ENCODE measurements around the gene FSTL4. TPM values are rescaled to one million over a fixed set of nuclear protein-coding genes. Genes with fewer than 3 reads are reported as not detected.

The FSTL4 gene
- total RNA-seq, 2 donors from 2014 or later = not detected

- H3K36me3 ChIP-seq = no peaks in the 10 kb centered on the region
- no peak for DNase-seq (ENCODE audit: low spot score)
- no peaks in the 10 kb centered on the region for H3K27me3 ChIP-seq
- H3K4me1 ChIP-seq = no peaks in the 10 kb centered on the region
- H3K4me3 ChIP-seq = no peak overlapping the region
- H3K27ac ChIP-seq = no peak overlapping the region
- H3K9me3 ChIP-seq = no peaks in the 10 kb centered on the region
- TF ChIP-seq CTCF (IDR thresholded peaks at IDR 0.05) = no peak
These were observed 40.8 kb upstream of the FSTL4 start for GRCh38 chr5:133652951-133653759.

DNA sequence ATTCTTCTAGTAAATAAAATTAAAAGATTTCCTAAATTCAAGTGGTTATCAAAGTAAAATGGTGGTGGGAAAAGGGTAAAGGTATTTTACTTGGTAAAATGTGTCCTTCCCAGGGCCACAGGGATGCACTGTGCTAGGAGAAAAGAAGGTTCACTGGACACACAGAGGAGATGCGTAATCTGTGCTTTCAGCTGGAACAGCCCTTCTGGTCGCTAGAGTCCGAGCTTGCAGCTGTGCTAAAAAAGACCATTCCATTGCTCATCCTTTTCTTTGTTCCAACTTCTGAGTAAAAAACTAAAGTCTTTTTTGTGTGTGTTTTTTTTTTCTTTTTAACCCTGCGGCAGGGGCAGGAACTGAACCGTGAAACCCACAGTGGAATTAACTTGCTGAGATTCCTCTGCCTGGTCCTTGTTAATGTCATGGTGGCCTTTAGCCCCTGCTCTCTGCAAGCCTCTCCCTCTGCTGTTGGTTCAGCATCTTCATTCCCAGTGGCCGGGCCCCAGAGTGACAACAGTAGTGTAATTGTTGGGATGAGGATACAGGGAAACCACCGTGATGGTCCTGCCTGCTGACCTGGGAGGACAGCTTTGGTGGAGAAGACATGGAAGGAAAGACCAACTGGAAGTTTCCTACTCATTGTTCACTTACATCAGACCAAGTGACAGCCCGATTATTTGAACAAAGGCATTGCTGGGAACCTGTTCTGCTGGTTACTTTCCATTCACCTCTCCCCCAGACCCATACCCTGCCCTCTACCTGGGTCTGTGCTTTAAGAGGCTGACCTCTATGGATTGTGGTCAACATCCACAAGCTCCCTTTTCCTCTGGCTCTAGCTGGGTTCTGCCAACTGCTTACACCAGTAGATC, 31.9 kb upstream of the FSTL4 start:
- Histone ChIP-seq H3K27me3 (no peaks in the 10 kb centered on the region), H3K4me3 (no peak overlapping the region), H3K4me1 (no peaks in the 10 kb centered on the region), H3K27ac (no peak overlapping the region), H3K9me3 (no peaks in the 10 kb centered on the region), H3K36me3 (no peaks in the 10 kb centered on the region)
- no peak for DNase-seq (ENCODE audit: low spot score)
- TF ChIP-seq CTCF (IDR thresholded peaks at IDR 0.05) = no peak

GRCh38 chr5:133643365-133643764, 31.0 kb upstream of the FSTL4 start:
- Histone ChIP-seq H3K27me3 (no peaks in the 10 kb centered on the region), H3K4me3 (no peak overlapping the region), H3K36me3 (no peaks in the 10 kb centered on the region), H3K4me1 (no peaks in the 10 kb centered on the region), H3K27ac (no peak overlapping the region), H3K9me3 (no peaks in the 10 kb centered on the region)
- no peak for TF ChIP-seq CTCF (IDR thresholded peaks at IDR 0.05)
- DNase-seq (ENCODE audit: low spot score) = no peak

DNA sequence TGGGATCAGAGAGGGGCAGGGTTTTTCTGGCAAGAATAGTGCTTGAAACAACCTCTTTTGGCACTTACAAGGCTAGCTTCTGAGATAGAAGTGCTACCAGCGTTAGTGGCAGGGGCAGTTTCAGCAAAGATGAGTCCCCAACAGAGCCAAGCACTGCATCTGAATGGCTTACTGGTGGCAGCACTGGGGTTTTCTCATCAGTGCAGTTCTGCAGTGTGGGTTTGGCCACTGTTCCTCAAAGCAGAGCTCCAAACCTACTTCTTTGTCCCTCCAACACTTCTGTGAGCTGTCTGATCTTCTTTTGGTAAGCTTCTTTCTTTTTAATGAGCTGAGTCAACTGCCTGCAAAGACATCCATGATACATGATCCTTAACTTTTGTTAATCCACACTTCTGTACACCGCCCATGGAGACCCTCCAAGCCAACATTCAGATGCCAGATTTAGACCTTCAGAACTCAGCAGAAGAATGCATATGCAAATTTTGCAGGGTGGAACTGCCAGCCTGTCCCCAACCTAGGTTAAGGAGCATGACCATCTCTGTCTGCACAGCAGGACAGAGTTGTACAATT, 29.9 kb upstream of the FSTL4 start:
- Histone ChIP-seq H3K9me3 (no peaks in the 10 kb centered on the region), H3K27me3 (no peaks in the 10 kb centered on the region), H3K4me1 (no peaks in the 10 kb centered on the region), H3K4me3 (no peak overlapping the region), H3K27ac (no peak overlapping the region), H3K36me3 (no peaks in the 10 kb centered on the region)
- TF ChIP-seq CTCF (IDR thresholded peaks at IDR 0.05) = no peak
- no peak for DNase-seq (ENCODE audit: low spot score)

DNA sequence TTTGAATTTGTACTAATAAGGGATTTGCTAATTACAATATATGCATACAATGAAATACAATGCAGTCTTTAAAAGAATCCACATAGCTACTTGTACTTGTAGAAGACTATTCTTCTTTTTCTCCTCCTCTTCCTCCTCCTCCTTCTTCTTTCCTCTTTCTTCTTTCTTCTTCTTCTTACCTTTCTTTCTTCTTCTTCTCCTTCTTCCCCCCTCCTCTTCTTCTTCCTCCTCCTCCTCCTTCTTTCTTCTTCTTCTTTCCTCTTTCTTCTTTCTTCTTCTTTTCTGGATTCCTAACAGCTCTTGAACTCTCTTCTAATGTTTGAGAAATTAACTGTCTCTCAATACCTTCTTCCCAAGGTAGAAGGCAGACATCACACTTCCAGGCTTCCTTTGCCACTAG, 29.3 kb upstream of the FSTL4 start:
- no peaks in the 10 kb centered on the region for H3K27me3 ChIP-seq
- no peaks in the 10 kb centered on the region for H3K4me1 ChIP-seq
- no peaks in the 10 kb centered on the region for H3K36me3 ChIP-seq
- TF ChIP-seq CTCF (IDR thresholded peaks at IDR 0.05) = no peak
- DNase-seq (ENCODE audit: low spot score) = no peak
- no peaks in the 10 kb centered on the region for H3K9me3 ChIP-seq
- H3K4me3 ChIP-seq = no peak overlapping the region
- H3K27ac ChIP-seq = no peak overlapping the region
